PC-3 (cell line): Measurements from ENCODE around the gene CDK14.

Experiments used
- CTCF ChIP-seq: fragments of 300-600 bp; sonication (generic); conservative IDR thresholded peaks from 2 replicates; pipeline ENCODE4 v1.5.1; 2017; ENCODE audit warnings: antibody characterized with exemption, low read depth, mild to moderate bottlenecking, low read length
- EZH2 ChIP-seq: fragments of 300-600 bp; sonication (generic); IDR thresholded peaks from one replicate; pipeline ENCODE4 v1.6.1; 2017; ENCODE audit warnings: antibody characterized with exemption, mild to moderate bottlenecking, low read length; ENCODE audit not compliant: unreplicated experiment

GRCh38 chr7:91025906-91026390, 429.8 kb downstream of the CDK14 start:
- TF ChIP-seq CTCF, result no peak
- no peak for TF ChIP-seq EZH2
